NCI-H2107 treated with DMSO at 0.1 percent for 48 hours (cell line): Measurements from ENCODE around the gene LOXL4.

Source experiments
- DNase-seq: peaks from one replicate; lab custom pipeline; 2025; ENCODE audit not compliant: unreplicated experiment; lab: John Stamatoyannopoulos, UW

LOXL4 gene

GRCh38 chr10:98295401-98295811, 27.4 kb upstream of the LOXL4 start:
- DNase-seq: no peak

- no peak for DNase-seq
These were observed 26.3 kb upstream of the LOXL4 start for GRCh38 chr10:98294270-98294627.

- peak; percentile 9 for DNase-seq
These were observed 25.7 kb upstream of the LOXL4 start for GRCh38 chr10:98293550-98294269.

GRCh38 chr10:98292971-98293370, 25.0 kb upstream of the LOXL4 start:
- no peak for DNase-seq

- DNase-seq: no peak
These were observed 21.8 kb upstream of the LOXL4 start for GRCh38 chr10:98289802-98290209.

GRCh38 chr10:98287321-98287720, 19.3 kb upstream of the LOXL4 start:
- no peak for DNase-seq

GRCh38 chr10:98286419-98286818, 18.4 kb upstream of the LOXL4 start:
- no peak for DNase-seq

- no peak for DNase-seq
These were observed 17.4 kb upstream of the LOXL4 start for GRCh38 chr10:98285416-98285815.

GRCh38 chr10:98276311-98276710, 8.3 kb upstream of the LOXL4 start:
- no peak for DNase-seq

GRCh38 chr10:98274562-98274961, 6.6 kb upstream of the LOXL4 start:
- DNase-seq: no peak

GRCh38 chr10:98273057-98273850, 5.3 kb upstream of the LOXL4 start:
- no peak for DNase-seq

GRCh38 chr10:98272656-98273055, 4.7 kb upstream of the LOXL4 start:
- DNase-seq: no peak

- no peak for DNase-seq
These were observed 4.3 kb upstream of the LOXL4 start for GRCh38 chr10:98272245-98272644.

GRCh38 chr10:98270786-98271185, 2.8 kb upstream of the LOXL4 start:
- no peak for DNase-seq

GRCh38 chr10:98270073-98270740, 2.2 kb upstream of the LOXL4 start:
- DNase-seq: no peak

- no peak for DNase-seq
These were observed 1.5 kb upstream of the LOXL4 start for GRCh38 chr10:98269435-98269912.

GRCh38 chr10:98268694-98269431, 869 bp upstream of the LOXL4 start:
- DNase-seq: no peak

- no peak for DNase-seq
These were observed 713 bp downstream of the LOXL4 start for GRCh38 chr10:98267069-98267893.

GRCh38 chr10:98266647-98267046, 1.3 kb downstream of the LOXL4 start:
- no peak for DNase-seq
